Keratinocyte (primary cell): ENCODE data around the gene ARHGAP15. TPM values are rescaled to one million over a fixed set of nuclear protein-coding genes. Genes with fewer than 3 reads are reported as not detected.

Experiments
- DNase-seq: peaks from one replicate; pipeline ENCODE4 v3.0.0-alpha.2; 2011; ENCODE audit warnings: low read depth, missing footprints, low spot score
- FAIRE-seq: peaks from 2 replicates; lab custom pipeline; 2011; peaks lifted over from hg19 to GRCh38; lab: Jason Lieb, UNC
- H2AFZ ChIP-seq: 2 replicates; pipeline ENCODE4 v1.6.0; 2012; ENCODE audit warnings: low read length, control low read depth, inconsistent platforms; ENCODE audit not compliant: control insufficient read depth
- H3K27ac ChIP-seq: 2 replicates; pipeline ENCODE4 v1.5.1; 2011; ENCODE audit warnings: low read length; ENCODE audit not compliant: control insufficient read depth, insufficient read depth
- H3K27me3 ChIP-seq: 3 replicates; pipeline ENCODE4 v1.6.0; 2011; ENCODE audit warnings: low read length; ENCODE audit not compliant: control insufficient read depth, insufficient read depth; ENCODE audit errors: extremely low read depth
- H3K36me3 ChIP-seq, 2 experiments: 2 replicates in 1 of 2; 3 replicates in 1 of 2; pipeline ENCODE4 v1.5.1; 2011; ENCODE audit warnings: low read length in 2 of 2, mild to moderate bottlenecking in 1 of 2; ENCODE audit not compliant: control insufficient read depth in 2 of 2, insufficient read depth in 2 of 2; ENCODE audit errors: extremely low read depth in 1 of 2
- H3K4me1 ChIP-seq: 3 replicates; pipeline ENCODE4 v1.5.1; 2011; ENCODE audit warnings: low read length; ENCODE audit not compliant: control insufficient read depth, insufficient read depth; ENCODE audit errors: extremely low read depth
- H3K4me2 ChIP-seq: 3 replicates; pipeline ENCODE4 v1.6.0; 2011; ENCODE audit warnings: low read depth, low read length; ENCODE audit not compliant: control insufficient read depth, insufficient read depth; ENCODE audit errors: extremely low read depth
- H3K4me3 ChIP-seq, 3 experiments: fragments of 200-600 bp in 1 of 3; sonication (generic) in 1 of 3; 2 replicates in 2 of 3; 3 replicates in 1 of 3; pipeline ENCODE4 v1.5.1; 2011 to 2016; ENCODE audit warnings: low read length in 3 of 3, mild to moderate bottlenecking in 3 of 3, control low read depth in 2 of 3, inconsistent platforms in 1 of 3, low read depth in 1 of 3, mixed read lengths in 1 of 3, mixed run types in 1 of 3, moderate library complexity in 1 of 3; ENCODE audit not compliant: control insufficient read depth in 2 of 3, insufficient read depth in 2 of 3; ENCODE audit errors: extremely low read depth in 1 of 3
- H3K79me2 ChIP-seq: 2 replicates; pipeline ENCODE4 v1.6.0; 2012; ENCODE audit warnings: low read length; ENCODE audit not compliant: control insufficient read depth, insufficient read depth
- H3K9ac ChIP-seq: 3 replicates; pipeline ENCODE4 v1.6.0; 2011; ENCODE audit warnings: low read length; ENCODE audit not compliant: control insufficient read depth, insufficient read depth; ENCODE audit errors: extremely low read depth
- H3K9me1 ChIP-seq: 3 replicates; pipeline ENCODE4 v1.6.0; 2011; ENCODE audit warnings: low read length; ENCODE audit not compliant: control insufficient read depth, insufficient read depth; ENCODE audit errors: extremely low read depth
- H3K9me3 ChIP-seq: 2 replicates; pipeline ENCODE4 v1.5.1; 2012; ENCODE audit warnings: low read depth, low read length; ENCODE audit not compliant: control insufficient read depth
- H4K20me1 ChIP-seq: 3 replicates; pipeline ENCODE4 v1.6.0; 2011; ENCODE audit warnings: low read length; ENCODE audit not compliant: control insufficient read depth, insufficient read depth; ENCODE audit errors: extremely low read depth
- EZH2 ChIP-seq: IDR thresholded peaks from one replicate; pipeline ENCODE4 v1.6.1; 2012; ENCODE audit warnings: inconsistent platforms, mild to moderate bottlenecking, low read length, moderate library complexity
- dilution Hi-C: fragments of 300-500 bp; cut with MboI; formaldehyde crosslinking; loops from one replicate; pipeline ENCODE4 v1.7.0; 2020; ENCODE audit warnings: low sequenced_read_pairs; ENCODE audit not compliant: extremely low pct_ligation_motif_present
- polyA plus RNA-seq, 5 experiments: library from polyadenylated mRNA; depleted of rRNA in 3 of 5; stranded (reverse) in 3 of 5; stranded (forward) in 1 of 5; unstranded in 1 of 5; fragments of >200 nt; gene quantifications; 1 replicate in 1 of 5; 2 replicates in 3 of 5; 3 replicates in 1 of 5; pipeline versions ENCODE4 v1.2.1 to v1.2.3, GENCODE V29; 2011 to 2012; ENCODE audit warnings: missing spikeins in 2 of 5, low read depth in 1 of 5, low replicate concordance in 1 of 5
- TF ChIP-seq, protein P1 (sequence below), 3 experiments: IDR thresholded peaks in 1 of 3; conservative IDR thresholded peaks in 1 of 3; optimal IDR thresholded peaks in 1 of 3; 2 replicates in 2 of 3; 3 replicates in 1 of 3; pipeline versions ENCODE3 to v1.5.1; 2011; ENCODE audit warnings: low read length in 3 of 3, mild to moderate bottlenecking in 3 of 3, moderate library complexity in 2 of 3, control low read depth in 1 of 3, inconsistent platforms in 1 of 3; ENCODE audit not compliant: insufficient read depth in 2 of 3; ENCODE audit errors: extremely low read depth in 1 of 3

ARHGAP15 gene
- polyA plus RNA-seq, 1 donor (not counting 4 experiments of a cell fraction or from before 2014, with no cell fraction given), result not detected

DNA sequence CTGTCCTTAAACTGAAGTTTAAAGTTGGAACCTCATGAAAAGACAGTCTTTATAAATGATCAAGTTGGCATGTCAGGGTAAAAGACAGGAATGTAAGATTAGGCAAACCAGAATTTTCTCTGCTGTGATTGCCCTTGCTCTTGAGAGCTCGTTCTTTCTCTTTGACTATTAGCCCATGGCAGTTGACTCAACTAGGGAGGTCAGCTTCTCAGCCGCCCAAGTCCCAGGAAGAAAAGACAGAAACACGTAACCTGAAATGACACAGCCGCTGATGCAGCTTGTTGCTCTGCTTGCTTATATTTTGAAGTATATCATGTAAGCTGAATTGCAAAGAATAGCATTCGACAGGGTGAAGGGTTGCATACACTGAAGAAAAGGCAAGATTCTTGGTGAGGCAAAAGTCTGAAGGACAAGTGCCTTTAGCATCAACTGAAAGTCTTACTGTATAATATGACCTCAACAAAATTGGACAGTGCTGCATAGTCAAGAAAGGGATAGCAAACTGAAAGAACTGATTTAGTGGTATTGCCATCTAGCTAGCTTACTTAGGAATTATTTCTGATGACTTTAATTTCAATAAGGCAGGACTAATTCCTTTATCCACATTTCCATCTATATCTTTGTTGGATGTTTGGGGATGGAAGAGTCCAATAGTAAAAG lies 54.7 kb downstream of the ARHGAP15 start:
- Histone ChIP-seq H3K27ac (no peak overlapping the region), H3K4me2 (no peak overlapping the region), H3K9ac (no peak overlapping the region), H3K27me3 (no peaks in the 10 kb centered on the region), H3K9me1 (no peaks in the 10 kb centered on the region), H3K4me1 (no peaks in the 10 kb centered on the region), H3K79me2 (no peaks in the 10 kb centered on the region), H3K36me3 (no peaks in the 10 kb centered on the region), H3K9me3 (no peaks in the 10 kb centered on the region), H2AFZ (no peak overlapping the region), H3K4me3 (no peak overlapping the region), H4K20me1 (no peaks in the 10 kb centered on the region)
- DNase-seq, result no peak
- dilution Hi-C loops, result no loop called here
- FAIRE-seq, result no peak
- no peak for TF ChIP-seq EZH2
- TF ChIP-seq, protein P1, sequence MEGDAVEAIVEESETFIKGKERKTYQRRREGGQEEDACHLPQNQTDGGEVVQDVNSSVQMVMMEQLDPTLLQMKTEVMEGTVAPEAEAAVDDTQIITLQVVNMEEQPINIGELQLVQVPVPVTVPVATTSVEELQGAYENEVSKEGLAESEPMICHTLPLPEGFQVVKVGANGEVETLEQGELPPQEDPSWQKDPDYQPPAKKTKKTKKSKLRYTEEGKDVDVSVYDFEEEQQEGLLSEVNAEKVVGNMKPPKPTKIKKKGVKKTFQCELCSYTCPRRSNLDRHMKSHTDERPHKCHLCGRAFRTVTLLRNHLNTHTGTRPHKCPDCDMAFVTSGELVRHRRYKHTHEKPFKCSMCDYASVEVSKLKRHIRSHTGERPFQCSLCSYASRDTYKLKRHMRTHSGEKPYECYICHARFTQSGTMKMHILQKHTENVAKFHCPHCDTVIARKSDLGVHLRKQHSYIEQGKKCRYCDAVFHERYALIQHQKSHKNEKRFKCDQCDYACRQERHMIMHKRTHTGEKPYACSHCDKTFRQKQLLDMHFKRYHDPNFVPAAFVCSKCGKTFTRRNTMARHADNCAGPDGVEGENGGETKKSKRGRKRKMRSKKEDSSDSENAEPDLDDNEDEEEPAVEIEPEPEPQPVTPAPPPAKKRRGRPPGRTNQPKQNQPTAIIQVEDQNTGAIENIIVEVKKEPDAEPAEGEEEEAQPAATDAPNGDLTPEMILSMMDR (optimal IDR thresholded peaks at IDR 0.05 in 1 of 3, IDR thresholded peaks at IDR 0.05 in 1 of 3, conservative IDR thresholded peaks at IDR 0.05 in 1 of 3; ENCODE audit: extremely low read depth in 1 of 3, insufficient read depth in 2 of 3, low read length in 3 of 3), result no peak

DNA sequence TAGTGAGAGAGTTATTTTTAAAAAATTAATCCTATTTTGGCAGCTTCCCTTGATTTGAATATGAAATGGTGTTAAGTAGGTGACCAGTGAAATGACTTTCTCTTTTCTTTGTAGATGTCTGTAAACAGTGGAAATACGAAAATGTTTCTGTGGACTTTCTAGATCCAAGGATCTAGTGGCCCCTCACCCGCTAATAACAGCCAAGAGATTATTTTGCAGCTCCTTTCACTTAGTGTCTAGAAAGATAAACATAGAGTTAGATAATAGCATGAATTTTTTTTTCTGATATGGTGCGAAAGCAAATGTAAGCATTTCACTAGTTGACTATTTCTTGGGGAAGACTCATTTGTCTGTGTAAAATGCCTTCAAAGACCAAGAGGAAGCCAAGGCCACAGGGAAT lies 57.7 kb downstream of the ARHGAP15 start:
- dilution Hi-C loops, result no loop called here
- H3K4me3 ChIP-seq, result no peak overlapping the region
- no peaks in the 10 kb centered on the region for H3K79me2 ChIP-seq
- H2AFZ ChIP-seq, result no peak overlapping the region
- H3K27me3 ChIP-seq, result no peaks in the 10 kb centered on the region
- no peak overlapping the region for H3K4me2 ChIP-seq
- no peak overlapping the region for H3K9ac ChIP-seq
- no peaks in the 10 kb centered on the region for H3K9me1 ChIP-seq
- no peaks in the 10 kb centered on the region for H3K36me3 ChIP-seq
- H3K9me3 ChIP-seq, result no peaks in the 10 kb centered on the region
- H3K4me1 ChIP-seq, result no peaks in the 10 kb centered on the region
- no peak overlapping the region for H3K27ac ChIP-seq
- no peaks in the 10 kb centered on the region for H4K20me1 ChIP-seq
- DNase-seq, result no peak
- TF ChIP-seq, protein P1 (optimal IDR thresholded peaks at IDR 0.05 in 1 of 3, IDR thresholded peaks at IDR 0.05 in 1 of 3, conservative IDR thresholded peaks at IDR 0.05 in 1 of 3; ENCODE audit: extremely low read depth in 1 of 3, insufficient read depth in 2 of 3, low read length in 3 of 3), result no peak
- no peak for TF ChIP-seq EZH2
- FAIRE-seq, result no peak
